PC-9 (cell line): ENCODE results near the gene SUN1. TPM values are rescaled to one million over a fixed set of nuclear protein-coding genes. Genes with fewer than 3 reads are reported as not detected.

Experiments
- BruUV-seq: library from RNA; stranded (reverse); fragments of 400-500 nt; replicated peaks from 2 replicates; lab custom pipeline; 2021; lab: Mats Ljungman, UMichigan
- CTCF ChIA-PET: fragments of 300-600 bp; sonication (Branson Sonifier 250); formaldehyde crosslinking; loops from one replicate; lab custom pipeline; 2022; ENCODE audit warnings: antibody characterized with exemption; lab: Charles Lee
- POLR2A ChIA-PET: fragments of 300-600 bp; sonication (Branson Sonifier 250); formaldehyde crosslinking; loops from one replicate; lab custom pipeline; 2022; ENCODE audit warnings: antibody characterized with exemption; ENCODE audit not compliant: unreplicated experiment; lab: Charles Lee
- DNase-seq, 2 experiments: peaks; one replicate each; pipeline versions ENCODE4 v3.0.0 to v3.0.0-alpha.2; 2015 to 2022; ENCODE audit warnings: mixed read lengths in 1 of 2
- H2AFZ ChIP-seq: fragments of 200-600 bp; sonication (generic); 2 replicates; pipeline ENCODE4 v1.8.1; 2017; ENCODE audit warnings: antibody characterized with exemption
- H3F3A ChIP-seq: fragments of 200-600 bp; sonication (generic); 2 replicates; pipeline ENCODE4 v1.8.1; 2017; ENCODE audit warnings: antibody characterized with exemption, mild to moderate bottlenecking, low read depth; ENCODE audit not compliant: insufficient read depth
- H3K27ac ChIP-seq: fragments of 200-600 bp; sonication (generic); 2 replicates; pipeline ENCODE4 v1.6.1; 2016; ENCODE audit warnings: mixed run types
- H3K27me3 ChIP-seq: fragments of 200-600 bp; sonication (generic); 2 replicates; pipeline ENCODE4 v1.6.1; 2016; ENCODE audit warnings: low read depth, mixed run types; ENCODE audit not compliant: insufficient read depth
- H3K36me3 ChIP-seq: fragments of 200-600 bp; sonication (generic); 2 replicates; pipeline ENCODE4 v1.6.1; 2016; ENCODE audit warnings: low read depth, mixed run types
- H3K4me1 ChIP-seq: fragments of 200-600 bp; sonication (generic); replicated peaks from 2 replicates; pipeline ENCODE4 v1.6.1; 2016; ENCODE audit warnings: mixed run types; ENCODE audit not compliant: insufficient read depth
- H3K4me2 ChIP-seq: fragments of 200-600 bp; sonication (generic); 2 replicates; pipeline ENCODE4 v1.6.1; 2017; ENCODE audit warnings: mixed run types
- H3K4me3 ChIP-seq: fragments of 200-600 bp; sonication (generic); 2 replicates; pipeline ENCODE4 v1.6.1; 2016; ENCODE audit warnings: mixed run types
- H3K79me2 ChIP-seq: fragments of 200-600 bp; sonication (generic); 2 replicates; pipeline ENCODE4 v1.6.1; 2017; ENCODE audit warnings: low read depth, mixed run types
- H3K9me2 ChIP-seq: fragments of 200-600 bp; sonication (generic); 2 replicates; pipeline ENCODE4 v1.8.1; 2017; ENCODE audit warnings: mild to moderate bottlenecking; ENCODE audit not compliant: insufficient read depth
- H3K9me3 ChIP-seq: fragments of 200-600 bp; sonication (generic); 2 replicates; pipeline ENCODE4 v1.8.1; 2016; ENCODE audit warnings: low read depth; ENCODE audit not compliant: insufficient read depth
- H4K20me1 ChIP-seq: fragments of 200-600 bp; sonication (generic); 2 replicates; pipeline ENCODE4 v1.8.1; 2017; ENCODE audit not compliant: insufficient read depth
- EZH2 ChIP-seq: fragments of 200-600 bp; sonication (generic); IDR thresholded peaks from 2 replicates; pipeline ENCODE4 v1.8.0; 2017; ENCODE audit warnings: antibody characterized with exemption, low read depth
- intact Hi-C: fragments of 100-400 bp; cut with micrococcal nuclease; formaldehyde crosslinking; loops from one replicate; pipeline ENCODE4 v1.10.0; 2022; ENCODE audit not compliant: unreplicated experiment
- total RNA-seq: library from RNA; stranded (reverse); gene quantifications from 2 replicates; pipeline ENCODE4 v1.2.3, GENCODE V29; 2021
- TF ChIP-seq, protein P1 (sequence below): fragments of 200-600 bp; sonication (generic); conservative IDR thresholded peaks from 2 replicates; pipeline ENCODE4 v1.6.1; 2017; ENCODE audit warnings: mixed run types, antibody characterized with exemption, mild to moderate bottlenecking, moderate library complexity

Gene SUN1
- total RNA-seq, 1 experiment from 2014 or later = 245 TPM

DNA sequence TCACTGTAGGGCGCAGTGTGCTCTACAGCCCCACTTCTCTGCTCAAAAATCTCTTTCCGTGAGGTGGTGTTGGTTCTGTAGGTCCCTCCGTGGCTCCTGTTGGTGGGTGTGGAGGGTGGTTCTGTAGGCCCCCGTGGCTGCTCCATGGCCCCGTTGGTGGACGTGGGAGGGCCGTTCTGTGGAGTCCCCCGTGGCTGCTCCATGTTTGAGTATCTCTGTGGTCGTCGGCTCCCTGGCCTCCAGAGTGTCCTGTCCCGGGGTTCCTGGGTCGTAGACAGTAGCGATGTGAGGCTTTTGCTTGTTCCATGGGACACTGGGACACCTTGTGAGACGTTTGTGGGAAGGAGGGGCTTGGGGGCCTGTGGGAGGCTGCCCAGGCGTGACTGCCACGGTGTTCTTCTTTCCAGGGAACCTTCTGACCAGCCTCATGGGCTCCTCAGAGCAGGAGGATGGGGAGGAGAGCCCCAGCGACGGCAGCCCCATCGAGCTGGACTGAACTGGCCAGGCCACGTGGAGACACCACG is 62.7 kb downstream of the SUN1 start:
- ChIA-PET POLR2A (interaction anchor here (0.6 kb wide), 1 partner anchor 81 kb away, joined by 3 read pairs; no protein-coding TSS in a partner anchor), CTCF (no interaction called here)
- peaks cover 22% of the 10 kb centered on the region for H3K36me3 ChIP-seq
- no peaks in the 10 kb centered on the region for H3K27me3 ChIP-seq
- no peak for DNase-seq
- no peaks in the 10 kb centered on the region for H3K9me2 ChIP-seq
- H3K4me2 ChIP-seq = no peak overlapping the region
- H3K27ac ChIP-seq = no peak overlapping the region
- H3F3A ChIP-seq = peaks cover 23% of the 10 kb centered on the region; the same call in 1 of the 2 replicates
- H3K9me3 ChIP-seq = no peaks in the 10 kb centered on the region
- intact Hi-C loops = no loop called here
- no peak overlapping the region for H2AFZ ChIP-seq
- no peaks in the 10 kb centered on the region for H3K4me1 ChIP-seq
- H3K4me3 ChIP-seq = no peak overlapping the region
- H4K20me1 ChIP-seq = peaks cover 22% of the 10 kb centered on the region
- TF ChIP-seq, protein P1, sequence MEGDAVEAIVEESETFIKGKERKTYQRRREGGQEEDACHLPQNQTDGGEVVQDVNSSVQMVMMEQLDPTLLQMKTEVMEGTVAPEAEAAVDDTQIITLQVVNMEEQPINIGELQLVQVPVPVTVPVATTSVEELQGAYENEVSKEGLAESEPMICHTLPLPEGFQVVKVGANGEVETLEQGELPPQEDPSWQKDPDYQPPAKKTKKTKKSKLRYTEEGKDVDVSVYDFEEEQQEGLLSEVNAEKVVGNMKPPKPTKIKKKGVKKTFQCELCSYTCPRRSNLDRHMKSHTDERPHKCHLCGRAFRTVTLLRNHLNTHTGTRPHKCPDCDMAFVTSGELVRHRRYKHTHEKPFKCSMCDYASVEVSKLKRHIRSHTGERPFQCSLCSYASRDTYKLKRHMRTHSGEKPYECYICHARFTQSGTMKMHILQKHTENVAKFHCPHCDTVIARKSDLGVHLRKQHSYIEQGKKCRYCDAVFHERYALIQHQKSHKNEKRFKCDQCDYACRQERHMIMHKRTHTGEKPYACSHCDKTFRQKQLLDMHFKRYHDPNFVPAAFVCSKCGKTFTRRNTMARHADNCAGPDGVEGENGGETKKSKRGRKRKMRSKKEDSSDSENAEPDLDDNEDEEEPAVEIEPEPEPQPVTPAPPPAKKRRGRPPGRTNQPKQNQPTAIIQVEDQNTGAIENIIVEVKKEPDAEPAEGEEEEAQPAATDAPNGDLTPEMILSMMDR = no peak
- no peak for TF ChIP-seq EZH2
- H3K79me2 ChIP-seq = no peaks in the 10 kb centered on the region
- no TSS peak for BruUV-seq

DNA sequence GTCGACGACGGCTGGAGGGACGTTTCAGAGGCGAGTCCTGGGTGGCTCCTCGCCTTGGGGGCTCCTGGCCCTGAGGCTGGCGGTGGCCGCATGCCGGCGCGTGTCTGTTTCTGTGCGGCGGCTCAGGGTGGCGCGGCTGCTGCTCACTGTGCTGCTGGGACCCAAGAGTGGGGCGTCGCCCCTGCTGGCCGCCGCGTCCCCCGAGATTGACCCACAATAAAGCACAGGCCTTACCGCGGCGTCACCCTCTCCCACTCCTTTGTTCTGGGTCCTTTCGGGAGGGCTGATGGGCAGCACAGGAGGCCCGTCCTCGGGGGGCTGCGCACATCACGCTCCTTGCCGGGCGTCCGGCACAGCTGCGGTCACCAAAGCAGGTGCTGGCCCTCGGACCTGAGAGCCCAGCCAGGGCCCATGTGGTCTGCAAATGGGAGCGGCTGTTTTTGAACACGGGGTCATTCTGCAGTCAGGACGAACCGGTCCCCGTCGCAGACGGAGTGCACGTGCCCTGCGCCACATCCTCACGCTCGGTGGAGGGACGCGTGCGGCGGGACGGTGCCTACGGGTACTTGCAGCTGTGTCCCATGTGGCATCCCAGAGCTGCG is 63.3 kb downstream of the SUN1 start:
- Histone ChIP-seq H3K9me3 (no peaks in the 10 kb centered on the region), H3F3A (peaks cover 21% of the 10 kb centered on the region; the same call in 1 of the 2 replicates), H3K4me2 (no peak overlapping the region), H4K20me1 (peaks cover 20% of the 10 kb centered on the region), H2AFZ (no peak overlapping the region), H3K4me3 (no peak overlapping the region), H3K4me1 (no peaks in the 10 kb centered on the region), H3K36me3 (peaks cover 20% of the 10 kb centered on the region), H3K27ac (no peak overlapping the region), H3K9me2 (no peaks in the 10 kb centered on the region), H3K27me3 (no peaks in the 10 kb centered on the region), H3K79me2 (no peaks in the 10 kb centered on the region)
- TF ChIP-seq, protein P1 = no peak
- TF ChIP-seq EZH2 = no peak
- DNase-seq = no peak
- no TSS peak for BruUV-seq
- intact Hi-C loops = no loop called here
- CTCF ChIA-PET = no interaction called here
- POLR2A ChIA-PET = interaction anchor here (0.6 kb wide), 1 partner anchor 80 kb away, joined by 3 read pairs; no protein-coding TSS in a partner anchor

DNA sequence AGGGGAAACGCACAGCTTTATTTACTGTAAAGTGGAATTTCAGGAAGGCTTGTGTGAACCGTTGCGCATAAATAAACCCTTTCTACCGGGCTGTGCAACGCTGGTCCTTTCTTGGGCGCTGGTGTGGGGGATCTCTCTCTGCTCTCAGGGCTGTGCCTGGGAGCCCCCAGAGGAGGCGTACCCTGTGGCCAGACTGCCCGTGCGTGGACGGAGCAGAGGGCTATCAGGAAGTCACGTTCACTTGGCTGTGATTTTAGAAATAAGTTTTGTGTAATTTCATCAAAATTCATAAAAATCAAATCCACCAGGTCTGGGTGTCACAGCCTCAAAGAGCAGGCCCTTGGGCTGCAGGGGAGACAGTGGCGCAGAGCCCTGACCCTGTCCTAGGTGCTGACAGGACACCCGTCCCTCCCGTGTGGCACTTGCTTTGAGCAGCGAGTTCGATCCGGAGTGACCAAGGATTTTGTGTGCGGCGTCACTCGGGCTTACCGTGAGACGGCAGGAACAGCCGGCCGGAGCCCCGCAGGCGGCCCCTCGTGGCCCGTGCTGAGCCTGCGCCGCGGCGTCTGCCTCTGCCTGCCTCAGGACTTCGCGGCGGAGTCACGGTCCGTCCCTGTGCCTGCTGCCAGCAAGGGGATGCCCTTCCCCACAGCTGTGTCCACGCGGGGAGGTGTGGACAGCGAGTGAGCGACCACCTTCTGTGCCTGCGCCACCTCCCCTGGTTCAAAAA is 64.2 kb downstream of the SUN1 start:
- DNase-seq = no peak
- Histone ChIP-seq H4K20me1 (peaks cover 12% of the 10 kb centered on the region), H3K27me3 (no peaks in the 10 kb centered on the region), H2AFZ (no peak overlapping the region), H3K4me3 (no peak overlapping the region), H3K27ac (no peak overlapping the region), H3K9me2 (no peaks in the 10 kb centered on the region), H3K4me1 (peaks cover 4% of the 10 kb centered on the region), H3K79me2 (no peaks in the 10 kb centered on the region), H3F3A (peaks cover 22% of the 10 kb centered on the region; the same call in 1 of the 2 replicates), H3K9me3 (no peaks in the 10 kb centered on the region), H3K36me3 (peaks cover 12% of the 10 kb centered on the region; the same call in 1 of the 2 replicates), H3K4me2 (no peak overlapping the region)
- ChIA-PET CTCF (no interaction called here), POLR2A (no interaction called here)
- TF ChIP-seq EZH2 = no peak
- TF ChIP-seq, protein P1 = no peak
- BruUV-seq = no TSS peak
- intact Hi-C loops = no loop called here
